ENCODE data around the gene C10orf143. TPM values are rescaled to one million over a fixed set of nuclear protein-coding genes. Genes with fewer than 3 reads are reported as not detected.

C10orf143 gene
- total RNA-seq, 2 donors from 2014 or later, result not detected

DNA sequence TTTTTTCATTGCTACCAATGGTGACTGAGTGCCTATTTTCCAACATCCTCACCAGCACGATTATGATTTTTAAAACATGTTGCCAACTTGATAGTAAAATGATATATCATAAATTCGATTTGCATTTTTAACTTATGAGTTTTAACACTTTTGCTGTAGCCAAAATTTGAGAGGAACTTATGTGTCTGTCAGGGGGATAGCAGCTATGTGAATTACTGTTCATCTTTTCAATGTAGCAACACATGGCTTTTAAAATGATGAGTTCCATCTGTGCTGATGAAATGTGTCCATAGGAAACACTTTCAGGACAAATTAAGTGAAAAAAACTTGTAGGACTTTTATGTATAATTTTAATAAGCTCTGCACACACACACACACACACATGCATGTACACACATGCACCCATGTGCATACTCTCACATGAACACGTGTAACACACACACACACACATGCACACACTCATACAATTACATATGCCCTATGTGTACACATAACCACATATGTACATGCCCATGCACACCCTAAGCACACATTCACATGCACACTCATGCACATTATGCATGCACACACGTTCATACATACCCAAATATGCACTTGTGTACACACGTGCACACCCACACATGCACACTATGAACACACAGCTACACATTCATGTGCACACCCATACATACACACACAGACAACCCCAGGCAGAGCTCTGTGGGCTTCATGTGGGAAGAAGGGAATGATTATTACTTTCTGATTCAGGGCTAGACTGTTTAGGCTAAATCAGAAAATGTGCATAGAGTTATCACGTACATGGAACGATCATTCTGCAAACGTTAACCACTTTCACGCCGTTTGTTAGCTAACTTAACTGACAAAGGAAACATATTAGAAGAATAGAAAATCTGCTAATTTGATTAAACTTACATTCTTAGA lies 68.9 kb downstream of the C10orf143 start:
- ATAC-seq (ENCODE audit: insufficient number of reproducible peaks, low FRiP score, low read depth), result no peak
- TF ChIP-seq, protein P1, sequence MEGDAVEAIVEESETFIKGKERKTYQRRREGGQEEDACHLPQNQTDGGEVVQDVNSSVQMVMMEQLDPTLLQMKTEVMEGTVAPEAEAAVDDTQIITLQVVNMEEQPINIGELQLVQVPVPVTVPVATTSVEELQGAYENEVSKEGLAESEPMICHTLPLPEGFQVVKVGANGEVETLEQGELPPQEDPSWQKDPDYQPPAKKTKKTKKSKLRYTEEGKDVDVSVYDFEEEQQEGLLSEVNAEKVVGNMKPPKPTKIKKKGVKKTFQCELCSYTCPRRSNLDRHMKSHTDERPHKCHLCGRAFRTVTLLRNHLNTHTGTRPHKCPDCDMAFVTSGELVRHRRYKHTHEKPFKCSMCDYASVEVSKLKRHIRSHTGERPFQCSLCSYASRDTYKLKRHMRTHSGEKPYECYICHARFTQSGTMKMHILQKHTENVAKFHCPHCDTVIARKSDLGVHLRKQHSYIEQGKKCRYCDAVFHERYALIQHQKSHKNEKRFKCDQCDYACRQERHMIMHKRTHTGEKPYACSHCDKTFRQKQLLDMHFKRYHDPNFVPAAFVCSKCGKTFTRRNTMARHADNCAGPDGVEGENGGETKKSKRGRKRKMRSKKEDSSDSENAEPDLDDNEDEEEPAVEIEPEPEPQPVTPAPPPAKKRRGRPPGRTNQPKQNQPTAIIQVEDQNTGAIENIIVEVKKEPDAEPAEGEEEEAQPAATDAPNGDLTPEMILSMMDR (IDR thresholded peaks at IDR 0.05), result no peak
- Histone ChIP-seq H3K4me3 (no peak overlapping the region), H3K9me3 (no peaks in the 10 kb centered on the region), H3K27ac (no peak overlapping the region), H3K4me1 (ENCODE audit: control insufficient read depth in 1 of 2, low read depth in 2 of 2) (no peaks in the 10 kb centered on the region), H3K36me3 (no peaks in the 10 kb centered on the region), H3K27me3 (replicated peaks; ENCODE audit: insufficient read depth) (no peaks in the 10 kb centered on the region)
- DNase-seq (ENCODE audit: low spot score), result no peak

- TF ChIP-seq, protein P1 (IDR thresholded peaks at IDR 0.05), result no peak
- no peak for DNase-seq (ENCODE audit: low spot score)
- Histone ChIP-seq H3K9me3 (no peaks in the 10 kb centered on the region), H3K27ac (no peak overlapping the region), H3K4me1 (ENCODE audit: control insufficient read depth in 1 of 2, low read depth in 2 of 2) (no peaks in the 10 kb centered on the region), H3K36me3 (no peaks in the 10 kb centered on the region), H3K4me3 (no peak overlapping the region), H3K27me3 (replicated peaks; ENCODE audit: insufficient read depth) (no peaks in the 10 kb centered on the region)
- ATAC-seq (ENCODE audit: insufficient number of reproducible peaks, low FRiP score, low read depth), result no peak
These were observed 69.8 kb downstream of the C10orf143 start for GRCh38 chr10:130040817-130041330.

- no peak overlapping the region for H3K4me3 ChIP-seq
- ATAC-seq (ENCODE audit: insufficient number of reproducible peaks, low FRiP score, low read depth) (no peak), DNase-seq (ENCODE audit: low spot score) (no peak)
These were observed 70.3 kb downstream of the C10orf143 start for GRCh38 chr10:130040351-130040750.

GRCh38 chr10:130039141-130039540 lies 71.5 kb downstream of the C10orf143 start:
- no peak for DNase-seq (ENCODE audit: low spot score)
- H3K9me3 ChIP-seq, result no peaks in the 10 kb centered on the region
- TF ChIP-seq, protein P1 (IDR thresholded peaks at IDR 0.05), result no peak
- no peak for ATAC-seq (ENCODE audit: insufficient number of reproducible peaks, low FRiP score, low read depth)
- H3K4me3 ChIP-seq, result no peak overlapping the region
- H3K27ac ChIP-seq, result no peak overlapping the region
- no peaks in the 10 kb centered on the region for H3K4me1 ChIP-seq (ENCODE audit: control insufficient read depth in 1 of 2, low read depth in 2 of 2)
- H3K27me3 ChIP-seq (replicated peaks; ENCODE audit: insufficient read depth), result no peaks in the 10 kb centered on the region
- no peaks in the 10 kb centered on the region for H3K36me3 ChIP-seq

More at GRCh38 chr10:130040351-130040750, 70.3 kb downstream of the C10orf143 start:
- TF ChIP-seq, protein P1 (IDR thresholded peaks at IDR 0.05), result no peak
- H3K27ac ChIP-seq, result no peak overlapping the region
- H3K9me3 ChIP-seq, result no peaks in the 10 kb centered on the region
- H3K36me3 ChIP-seq, result no peaks in the 10 kb centered on the region
- H3K4me1 ChIP-seq (ENCODE audit: control insufficient read depth in 1 of 2, low read depth in 2 of 2), result no peaks in the 10 kb centered on the region
- no peaks in the 10 kb centered on the region for H3K27me3 ChIP-seq (replicated peaks; ENCODE audit: insufficient read depth)

DNA sequence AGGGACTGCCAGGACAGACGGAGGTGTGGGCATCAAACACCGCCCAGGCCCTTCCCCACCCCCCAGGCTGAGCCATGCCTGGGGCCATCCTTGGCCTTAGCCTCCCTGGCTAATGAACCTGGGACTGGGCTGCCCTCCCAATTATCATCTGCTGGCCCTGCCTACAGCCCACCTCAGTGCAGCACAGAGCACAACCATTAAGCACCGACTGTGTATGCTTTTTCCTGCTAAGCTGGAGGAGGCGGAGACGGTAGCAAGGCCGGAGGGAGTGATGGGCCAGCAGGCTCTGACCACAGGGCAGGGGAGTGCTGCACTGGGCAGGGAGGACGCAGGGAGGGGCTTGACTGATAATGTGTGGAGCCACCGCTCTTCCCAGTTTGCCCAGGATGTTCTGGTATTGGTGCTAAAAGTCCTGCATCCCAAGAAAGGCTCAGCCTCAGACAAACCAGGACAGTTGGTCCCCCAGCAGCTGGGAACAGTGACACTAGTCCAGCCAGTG lies 72.0 kb downstream of the C10orf143 start:
- DNase-seq (ENCODE audit: low spot score) (no peak), ATAC-seq (ENCODE audit: insufficient number of reproducible peaks, low FRiP score, low read depth) (no peak)
- no peak overlapping the region for H3K27ac ChIP-seq
- H3K9me3 ChIP-seq, result no peaks in the 10 kb centered on the region
- no peak overlapping the region for H3K4me3 ChIP-seq
- no peaks in the 10 kb centered on the region for H3K27me3 ChIP-seq (replicated peaks; ENCODE audit: insufficient read depth)
- H3K36me3 ChIP-seq, result no peaks in the 10 kb centered on the region
- no peaks in the 10 kb centered on the region for H3K4me1 ChIP-seq (ENCODE audit: control insufficient read depth in 1 of 2, low read depth in 2 of 2)
- TF ChIP-seq, protein P1 (IDR thresholded peaks at IDR 0.05), result no peak
